Activated B cell treated with CpG ODN at 0.5 μM for 24 hours (primary cell): ENCODE data around the gene RAP1GDS1. TPM values are rescaled to one million over a fixed set of nuclear protein-coding genes. Genes with fewer than 3 reads are reported as not detected.

Experiments
- ATAC-seq: fragments of 200-7000 bp; cut with Tn5 transposase; one replicate; pipeline ENCODE4 v1.10.0; 2021; ENCODE audit warnings: low read depth, mild to moderate bottlenecking, moderate library complexity
- CTCF ChIA-PET: fragments of 350-600 bp; sonication (Branson Sonifier 250); formaldehyde crosslinking; loops from one replicate; lab custom pipeline; 2021; ENCODE audit warnings: antibody characterized with exemption; lab: Charles Lee
- POLR2A ChIA-PET: fragments of 350-600 bp; sonication (Branson Sonifier 250); formaldehyde crosslinking; loops from one replicate; lab custom pipeline; 2021; ENCODE audit warnings: antibody characterized with exemption; lab: Charles Lee
- DNase-seq: peaks from one replicate; pipeline ENCODE4 v3.0.0; 2022
- H3K27ac Mint-ChIP-seq: one replicate; pipeline ENCODE4 v1.8.0; 2020; ENCODE audit warnings: mixed read lengths
- H3K27me3 Mint-ChIP-seq: one replicate; pipeline ENCODE4 v1.8.0; 2021; ENCODE audit warnings: mixed read lengths
- H3K36me3 Mint-ChIP-seq: one replicate; pipeline ENCODE4 v1.8.0; 2021; ENCODE audit warnings: low read depth, mixed read lengths
- H3K4me1 Mint-ChIP-seq: one replicate; pipeline ENCODE4 v1.8.0; 2021; ENCODE audit warnings: mixed read lengths
- H3K4me3 Mint-ChIP-seq: one replicate; pipeline ENCODE4 v1.8.0; 2020; ENCODE audit warnings: mild to moderate bottlenecking, mixed read lengths
- H3K9me3 Mint-ChIP-seq: one replicate; pipeline ENCODE4 v1.8.0; 2020; ENCODE audit warnings: mixed read lengths
- CTCF ChIP-seq: fragments of 200-600 bp; IDR thresholded peaks from one replicate; pipeline ENCODE4 v1.8.0; 2022; ENCODE audit warnings: antibody characterized with exemption, mild to moderate bottlenecking
- intact Hi-C: fragments of 100-400 bp; cut with micrococcal nuclease; formaldehyde crosslinking; loops from one replicate; pipeline ENCODE4 v1.15.1; 2024
- total RNA-seq: library from RNA; stranded (reverse); gene quantifications from 2 replicates; pipeline ENCODE4 v1.2.3, GENCODE V29; 2022

The RAP1GDS1 gene
- total RNA-seq, 1 donor from 2014 or later: 54.6 TPM

GRCh38 chr4:98262431-98262830, 1.2 kb downstream of the RAP1GDS1 start:
- H3K4me3 Mint-ChIP-seq: peak overlapping the region; percentile 93
- ATAC-seq (no peak), DNase-seq (no peak)
- H3K4me1 Mint-ChIP-seq: peaks cover 48% of the 10 kb centered on the region
- peak overlapping the region; percentile 90 for H3K27ac Mint-ChIP-seq
- peaks cover 2% of the 10 kb centered on the region for H3K9me3 Mint-ChIP-seq
- H3K27me3 Mint-ChIP-seq: no peaks in the 10 kb centered on the region
- intact Hi-C loops: loop anchor here (1.0 to 10.0 kb wide), 3 partner anchors 1300 to 1688 kb away; partner anchors contain the start of genes DAPP1, H2AZ1 and TRMT10A
- TF ChIP-seq CTCF: no peak
- POLR2A ChIA-PET: interaction anchor here (0.8 to 3.2 kb wide), 12 partner anchors 10 to 826 kb away, joined by 3 to 61 read pairs (median 10); partner anchors contain the start of genes ADH5, EIF4E, METAP1 and STPG2
- CTCF ChIA-PET: interaction anchor here (1.5 kb wide), 2 partner anchors 119 to 1545 kb away, joined by 3 read pairs; partner anchors contain the start of gene STPG2
- H3K36me3 Mint-ChIP-seq: peaks cover 16% of the 10 kb centered on the region

- DNase-seq (no peak), ATAC-seq (no peak)
- H3K9me3 Mint-ChIP-seq: peaks cover 11% of the 10 kb centered on the region
- H3K36me3 Mint-ChIP-seq: peaks cover 34% of the 10 kb centered on the region
- CTCF ChIA-PET: no interaction called here
- no peak for TF ChIP-seq CTCF
- POLR2A ChIA-PET: no interaction called here
- intact Hi-C loops: loop anchor here (10.0 kb wide), 1 partner anchor 1547 kb away; the partner anchor contains the start of gene DAPP1
- peaks cover 37% of the 10 kb centered on the region for H3K4me1 Mint-ChIP-seq
- H3K27me3 Mint-ChIP-seq: no peaks in the 10 kb centered on the region
- H3K4me3 Mint-ChIP-seq: no peak overlapping the region
- no peak overlapping the region for H3K27ac Mint-ChIP-seq
Observed at GRCh38 chr4:98267498-98267897, 6.3 kb downstream of the RAP1GDS1 start.

- Mint-ChIP-seq H3K9me3 (peaks cover 13% of the 10 kb centered on the region), H3K27me3 (no peaks in the 10 kb centered on the region), H3K27ac (no peak overlapping the region), H3K4me3 (no peak overlapping the region), H3K36me3 (peaks cover 39% of the 10 kb centered on the region), H3K4me1 (peaks cover 13% of the 10 kb centered on the region)
- ChIA-PET POLR2A (no interaction called here), CTCF (interaction anchor here (1.4 kb wide), 1 partner anchor 9 kb away, joined by 4 read pairs; no protein-coding TSS in a partner anchor)
- no peak for TF ChIP-seq CTCF
- intact Hi-C loops: no loop called here
- no peak for DNase-seq
- no peak for ATAC-seq
Observed at GRCh38 chr4:98275145-98275544, 14.0 kb downstream of the RAP1GDS1 start.

DNA sequence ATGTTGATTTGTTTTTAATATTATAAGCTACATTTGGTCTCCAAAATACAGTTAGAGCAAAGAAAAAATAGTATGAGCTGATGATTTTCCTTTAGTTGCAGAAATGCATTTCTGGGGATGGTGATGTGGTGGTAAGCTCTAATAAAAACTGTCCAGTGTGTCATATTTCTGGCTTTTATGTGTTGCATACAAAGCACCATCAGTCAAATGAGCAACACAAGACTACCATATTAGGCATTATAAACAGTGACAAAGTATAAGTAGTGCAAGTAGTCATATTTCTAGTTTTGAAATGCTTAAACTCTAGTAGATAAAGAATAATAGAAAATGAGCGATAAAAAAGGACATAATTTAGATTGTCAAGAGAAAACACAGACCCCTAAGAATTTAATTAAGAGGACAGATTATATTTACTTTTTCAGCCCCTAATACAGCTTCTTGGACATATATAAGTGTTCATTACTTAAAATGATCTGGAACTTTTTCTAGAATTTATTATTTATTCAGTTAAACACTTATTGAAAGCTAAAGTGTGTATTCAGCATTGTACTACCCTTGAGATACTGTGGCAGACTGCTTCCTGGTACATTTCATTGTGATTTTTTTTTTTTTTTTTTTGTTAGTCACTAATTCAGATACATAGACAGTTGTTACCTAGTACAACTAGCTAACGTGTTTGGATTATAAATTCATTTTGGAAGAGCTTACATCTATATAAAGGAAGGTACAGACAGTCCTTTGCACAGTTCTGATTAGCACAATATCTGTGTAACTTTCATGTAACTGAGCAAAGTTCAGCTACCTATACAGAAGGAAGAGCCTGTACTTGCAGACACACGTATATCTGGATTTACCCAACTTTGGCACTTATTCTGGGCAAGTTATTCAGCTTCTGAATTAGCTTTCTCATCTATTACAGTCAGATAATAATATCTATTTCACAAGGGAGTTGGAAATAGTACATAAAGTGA, 22.3 kb downstream of the RAP1GDS1 start:
- intact Hi-C loops: no loop called here
- TF ChIP-seq CTCF: no peak
- peaks cover 2% of the 10 kb centered on the region for H3K9me3 Mint-ChIP-seq
- CTCF ChIA-PET: interaction anchor here (1.5 kb wide), 1 partner anchor 9 kb away, joined by 4 read pairs; no protein-coding TSS in a partner anchor
- DNase-seq: no peak
- no peak overlapping the region for H3K4me3 Mint-ChIP-seq
- no peaks in the 10 kb centered on the region for H3K27me3 Mint-ChIP-seq
- peaks cover 6% of the 10 kb centered on the region for H3K36me3 Mint-ChIP-seq
- peak overlapping the region; percentile 41 for H3K27ac Mint-ChIP-seq
- POLR2A ChIA-PET: interaction anchor here (0.6 to 0.7 kb wide), 2 partner anchors 11 to 14 kb away, joined by 3 to 8 read pairs; no protein-coding TSS in a partner anchor
- H3K4me1 Mint-ChIP-seq: peaks cover 40% of the 10 kb centered on the region
- ATAC-seq: no peak

- no peak for TF ChIP-seq CTCF
- CTCF ChIA-PET: interaction anchor here (1.5 kb wide), 1 partner anchor 10 kb away, joined by 4 read pairs; no protein-coding TSS in a partner anchor
- peaks cover 1% of the 10 kb centered on the region for H3K9me3 Mint-ChIP-seq
- POLR2A ChIA-PET: no interaction called here
- H3K27me3 Mint-ChIP-seq: no peaks in the 10 kb centered on the region
- ATAC-seq (no peak), DNase-seq (no peak)
- peaks cover 5% of the 10 kb centered on the region for H3K36me3 Mint-ChIP-seq
- no peak overlapping the region for H3K27ac Mint-ChIP-seq
- intact Hi-C loops: no loop called here
- H3K4me1 Mint-ChIP-seq: peaks cover 51% of the 10 kb centered on the region
- H3K4me3 Mint-ChIP-seq: no peak overlapping the region
Observed at GRCh38 chr4:98284640-98285046, 23.5 kb downstream of the RAP1GDS1 start.
